Measurements from ENCODE around the gene RBP5. TPM values are rescaled to one million over a fixed set of nuclear protein-coding genes. Genes with fewer than 3 reads are reported as not detected.
A peak's percentile ranks its signal among the peaks of the same experiment; 100 is the strongest.

RBP5 gene
- total RNA-seq, 2 donors from 2014 or later: 0.97 to 2.1 TPM

DNA sequence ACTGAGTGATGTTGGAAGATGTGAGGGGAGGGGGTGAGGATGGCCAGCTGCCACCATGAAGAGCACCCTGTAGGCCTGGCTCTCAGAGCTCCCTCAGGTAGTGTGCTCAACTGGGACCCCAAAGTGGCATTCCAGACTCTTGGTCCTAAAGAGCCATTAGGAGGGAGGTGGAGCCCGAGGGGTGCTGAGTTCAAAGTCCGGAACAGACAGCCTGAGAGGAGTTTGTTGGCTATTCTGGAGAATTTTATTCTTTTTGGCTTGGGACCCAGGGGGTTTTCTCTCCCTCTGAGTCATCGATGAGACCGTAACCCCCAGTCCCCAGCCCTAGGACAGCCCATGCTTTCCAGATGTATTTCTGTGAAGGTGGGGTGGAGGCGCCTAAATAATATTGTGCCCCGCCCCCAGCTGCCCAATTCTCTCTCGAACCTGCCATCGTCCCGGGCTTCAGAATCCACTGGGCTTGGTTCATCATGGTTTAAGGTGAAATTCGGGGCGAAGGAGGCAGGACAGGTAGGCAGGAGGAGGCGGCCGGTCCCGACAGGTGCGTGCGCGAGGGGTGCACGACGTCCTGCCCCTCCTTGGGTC is 690 bp upstream of the RBP5 start:
- intact Hi-C loops (cut with DNase I): no loop called here
- peak in 1 of 2 donors; percentile 1 for ATAC-seq
- DNase-seq: no peak

DNA sequence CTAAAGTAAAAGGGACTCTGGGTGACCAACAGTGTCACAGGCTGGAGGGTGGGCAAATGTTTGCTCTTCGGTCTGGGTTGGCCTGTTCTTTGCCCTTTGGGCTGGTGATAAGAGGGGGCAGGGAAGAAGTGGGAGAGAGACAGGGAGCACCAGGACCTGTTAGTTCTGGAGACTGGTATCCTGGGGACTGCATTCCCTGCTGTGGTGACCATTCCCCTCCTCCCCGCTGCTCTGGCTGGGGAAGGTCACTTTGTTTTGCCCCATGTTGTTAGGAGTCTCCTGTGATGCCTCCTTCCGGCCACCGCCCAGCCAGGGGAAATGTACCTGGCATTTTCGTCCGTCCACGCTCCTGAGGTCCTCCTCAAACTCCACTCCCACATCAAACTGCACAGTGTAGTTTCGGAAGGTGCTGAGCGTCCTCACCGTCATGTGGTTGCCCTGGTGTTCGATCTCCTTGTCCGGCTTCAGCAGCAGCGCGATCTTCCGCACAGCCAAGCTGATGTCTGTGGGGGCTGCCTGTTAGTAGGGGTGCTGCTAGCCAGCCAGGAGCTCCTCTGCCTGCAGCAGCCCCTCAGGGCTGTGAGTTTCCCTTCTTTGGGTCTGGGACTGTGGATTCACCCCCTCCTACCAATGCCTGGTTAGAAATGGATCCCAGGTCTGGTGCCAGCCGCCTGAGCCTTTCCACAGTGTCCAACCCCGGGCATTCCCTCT is 618 bp downstream of the RBP5 start:
- ATAC-seq: no peak
- intact Hi-C loops (cut with DNase I): no loop called here
- DNase-seq: no peak

DNA sequence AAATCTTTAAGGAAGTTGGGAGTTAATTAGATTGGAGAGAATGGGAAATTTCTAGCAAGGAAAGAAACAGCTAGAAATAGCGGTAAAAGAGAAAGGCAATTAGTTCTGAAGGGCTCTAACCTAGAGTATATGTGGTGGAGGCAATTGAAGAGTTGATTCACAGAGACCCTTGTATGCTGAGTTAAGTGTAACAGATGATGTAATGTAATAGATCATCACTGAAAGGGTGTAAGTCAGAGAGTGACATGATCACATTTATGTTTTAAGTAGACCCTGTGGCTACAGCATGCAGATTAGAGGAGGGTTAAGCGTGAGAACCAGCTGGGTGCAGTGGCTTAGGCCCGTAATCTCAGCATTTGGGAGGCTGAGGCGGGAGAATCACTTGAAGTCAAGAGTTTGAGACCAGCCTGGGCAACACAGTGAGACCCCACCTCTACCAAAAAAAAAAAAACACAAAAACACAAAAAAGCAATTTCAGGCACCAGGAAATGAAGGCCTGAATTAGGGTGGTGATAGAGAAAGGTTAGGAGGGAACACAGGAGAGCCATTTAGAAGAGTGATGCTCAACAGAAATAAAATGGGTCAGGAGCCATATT is 3.0 kb downstream of the RBP5 start:
- no peak for ATAC-seq
- DNase-seq: no peak

DNA sequence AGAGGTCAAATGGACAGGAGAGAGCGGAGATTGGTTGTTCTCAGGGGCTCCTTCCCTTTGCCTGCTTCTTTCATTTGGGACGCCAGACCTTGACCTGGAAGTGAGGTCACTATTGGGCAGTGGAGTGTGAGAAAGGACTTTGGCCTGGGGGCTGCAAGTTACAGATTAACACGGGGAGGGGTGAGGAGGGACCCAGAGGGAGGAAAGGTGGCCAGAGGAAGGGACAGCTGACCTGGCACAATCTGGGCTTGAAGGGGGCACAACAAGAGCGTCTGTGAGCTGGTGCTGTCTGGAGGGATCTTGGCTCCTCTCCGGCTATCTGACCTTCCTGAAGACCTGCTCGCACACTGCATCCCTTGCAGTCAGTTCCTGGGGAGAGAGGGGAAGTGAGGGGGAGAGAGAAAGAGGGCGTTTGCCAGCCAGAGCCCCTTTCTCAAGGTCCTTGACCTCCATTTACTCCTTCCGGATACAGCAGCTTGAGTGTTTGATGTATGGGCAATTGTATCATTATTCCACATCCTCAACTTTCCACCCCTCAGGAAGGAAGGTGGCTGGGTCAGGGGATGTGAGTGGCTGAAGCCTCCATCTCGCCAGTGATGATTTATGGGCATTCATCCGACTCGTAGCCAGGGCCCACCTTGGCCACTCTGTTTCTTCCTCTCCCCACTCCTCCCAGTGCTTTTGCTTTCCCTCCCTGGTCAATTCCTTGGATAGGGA is 4.7 kb downstream of the RBP5 start:
- no peak for ATAC-seq
- DNase-seq: no peak

More for the DNA sequence above, 3.0 kb downstream of the RBP5 start:
- intact Hi-C loops (cut with DNase I): no loop called here

DNA sequence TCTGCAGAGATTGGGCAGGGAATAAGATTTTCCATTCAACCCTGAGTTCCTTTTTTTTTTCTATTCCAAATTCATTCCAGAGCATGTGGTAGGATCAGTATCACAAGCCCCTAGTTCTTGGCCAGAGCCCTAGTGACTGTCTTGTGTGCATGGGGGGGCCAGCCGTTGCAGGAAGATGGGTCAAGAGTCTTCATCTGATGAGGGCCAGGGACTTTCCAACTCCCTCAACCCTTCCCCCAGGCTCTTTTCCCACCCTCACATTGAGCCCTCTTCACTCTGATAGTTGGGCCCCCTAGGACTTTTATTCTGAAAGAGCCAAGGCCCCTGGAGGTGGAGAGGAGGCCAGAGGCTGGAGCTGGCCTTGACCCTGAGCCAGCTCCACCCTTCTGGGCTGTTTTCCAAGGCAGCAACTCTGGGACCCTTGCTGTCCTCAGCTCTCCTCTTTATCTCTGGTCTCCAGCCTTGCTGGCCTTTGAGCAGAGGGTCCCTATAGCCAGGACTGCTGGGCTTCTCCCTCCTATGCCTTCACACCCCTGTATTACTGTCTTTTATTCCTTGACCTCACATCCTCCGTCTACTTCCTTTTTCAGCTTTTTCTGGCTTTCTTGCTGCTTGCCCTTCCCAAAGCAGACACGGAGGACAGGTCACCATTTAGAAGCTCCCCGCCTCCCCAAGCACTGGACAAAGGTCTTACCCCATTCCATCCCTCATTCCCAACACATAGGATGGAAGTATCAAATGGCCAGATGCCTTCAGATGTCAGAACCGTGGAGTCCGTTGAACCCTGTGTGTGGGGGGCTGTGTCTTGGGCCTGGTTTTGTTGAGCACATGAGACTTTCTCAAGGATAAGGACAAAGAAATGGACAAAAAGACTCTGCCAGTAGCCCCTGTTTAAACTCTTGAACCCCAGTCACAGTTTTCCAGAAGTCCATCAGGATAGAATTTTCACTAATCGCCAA is 5.6 kb downstream of the RBP5 start:
- DNase-seq (no peak), ATAC-seq (peak; percentile 54 to 65)
- intact Hi-C loops (cut with DNase I): no loop called here

More for the DNA sequence above, 4.7 kb downstream of the RBP5 start:
- intact Hi-C loops (cut with DNase I): no loop called here

DNA sequence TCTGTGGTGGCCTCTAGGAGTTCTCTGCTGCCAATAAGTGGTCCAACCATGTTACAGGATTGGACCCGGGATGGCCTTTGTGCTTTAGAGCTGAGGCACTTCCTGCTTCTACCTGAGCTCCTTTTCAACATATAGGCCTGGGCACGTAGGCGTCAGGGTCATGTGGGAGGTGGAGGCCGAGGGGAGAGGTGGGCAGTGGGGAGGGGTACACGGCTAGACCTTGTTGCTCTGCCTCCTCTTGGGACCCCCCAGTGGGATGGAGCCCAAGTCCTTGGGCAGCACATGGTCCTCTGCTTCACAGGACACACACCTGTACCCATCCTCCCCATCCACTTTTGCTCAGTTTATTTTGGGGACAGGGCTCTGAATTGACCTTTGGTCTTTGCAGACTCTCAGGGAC is 7.4 kb downstream of the RBP5 start:
- ATAC-seq (no peak), DNase-seq (no peak)
- intact Hi-C loops (cut with DNase I): no loop called here

DNA sequence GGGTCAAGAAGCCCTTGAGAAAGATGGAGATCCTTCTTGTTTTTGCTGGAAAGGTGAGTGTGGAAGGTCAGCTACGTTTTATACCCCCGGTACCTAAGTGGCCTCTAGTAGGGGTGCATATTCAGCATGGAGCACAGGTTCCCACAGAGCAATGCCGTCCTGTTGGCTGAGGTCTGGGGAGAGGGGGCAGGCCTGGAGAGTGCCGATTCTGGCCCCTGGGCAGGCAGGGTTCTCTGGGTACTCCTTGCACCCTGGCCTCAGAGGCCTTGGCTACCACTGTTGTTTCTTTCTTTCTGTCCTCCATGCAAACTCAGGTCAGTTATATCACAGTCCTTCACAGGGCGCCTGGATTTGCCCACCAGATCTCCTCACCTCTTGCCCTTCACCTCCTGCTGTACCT is 8.5 kb downstream of the RBP5 start:
- intact Hi-C loops (cut with DNase I): no loop called here
- DNase-seq (no peak), ATAC-seq (no peak)

GRCh38 chr12:7118881-7119280 is 9.8 kb downstream of the RBP5 start:
- intact Hi-C loops (cut with DNase I): no loop called here
- no peak for DNase-seq
- ATAC-seq: no peak

DNA sequence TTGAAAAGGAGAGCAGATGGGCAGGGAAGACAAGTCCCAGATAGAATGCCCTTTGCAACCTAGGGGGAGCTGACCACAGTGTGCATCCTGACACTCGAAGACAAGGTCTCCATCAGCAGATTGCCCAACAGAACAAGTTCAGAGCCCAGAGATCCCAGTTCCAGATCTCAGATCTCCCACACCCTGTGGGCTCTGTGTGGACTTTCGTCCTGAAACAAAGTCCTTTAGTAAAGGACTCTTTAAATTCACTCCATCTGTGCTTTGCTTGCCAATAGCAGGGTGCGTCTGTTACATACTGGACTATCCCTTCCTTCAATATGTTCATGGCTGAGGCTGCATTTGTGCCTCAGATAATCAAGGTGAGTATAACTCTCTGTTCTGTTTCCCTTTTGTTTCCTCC is 11.0 kb downstream of the RBP5 start:
- intact Hi-C loops (cut with DNase I): no loop called here
- ATAC-seq (no peak), DNase-seq (no peak)

DNA sequence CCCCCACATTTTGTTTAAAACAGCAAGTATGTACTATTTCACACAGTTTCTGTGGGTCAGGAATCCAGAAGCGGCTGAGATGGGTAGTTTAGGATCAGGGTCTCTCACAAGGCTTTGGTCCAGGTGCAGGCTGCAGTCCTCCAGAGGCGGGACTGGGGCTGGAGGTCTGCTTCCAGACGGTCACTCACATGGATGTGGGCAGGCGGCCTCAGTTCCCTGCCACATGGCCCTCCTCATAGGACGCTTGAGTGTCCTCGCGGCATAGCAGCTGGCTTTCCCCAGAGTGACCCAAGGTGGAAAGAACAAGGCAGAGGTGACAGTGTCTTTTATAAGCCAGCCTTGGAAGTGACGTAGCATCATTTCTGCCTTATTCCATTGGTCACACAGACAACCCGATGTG is 11.8 kb downstream of the RBP5 start:
- no peak for DNase-seq
- intact Hi-C loops (cut with DNase I): no loop called here

DNA sequence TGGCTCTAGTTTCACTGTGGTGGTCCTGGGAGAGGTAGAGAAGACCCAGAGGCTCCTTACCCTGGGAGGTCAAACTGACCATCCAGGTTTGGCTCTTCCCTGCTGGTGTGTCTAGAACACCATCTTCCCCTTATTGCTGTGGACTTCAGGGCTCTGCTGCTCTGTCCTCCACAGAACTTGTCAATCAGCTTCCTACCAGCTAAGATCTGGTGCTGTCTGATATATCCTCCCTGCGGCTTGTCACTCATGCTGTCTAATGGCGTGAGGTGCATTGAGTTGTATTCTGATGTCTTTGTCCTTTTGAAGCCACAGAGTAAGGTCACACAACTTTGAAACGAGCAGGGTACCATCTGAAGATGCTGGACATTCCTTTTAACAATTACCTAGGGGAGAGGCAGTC is 12.5 kb downstream of the RBP5 start:
- no peak for ATAC-seq
- DNase-seq: no peak
- intact Hi-C loops (cut with DNase I): no loop called here

More for the DNA sequence above, 11.8 kb downstream of the RBP5 start:
- no peak for ATAC-seq

DNA sequence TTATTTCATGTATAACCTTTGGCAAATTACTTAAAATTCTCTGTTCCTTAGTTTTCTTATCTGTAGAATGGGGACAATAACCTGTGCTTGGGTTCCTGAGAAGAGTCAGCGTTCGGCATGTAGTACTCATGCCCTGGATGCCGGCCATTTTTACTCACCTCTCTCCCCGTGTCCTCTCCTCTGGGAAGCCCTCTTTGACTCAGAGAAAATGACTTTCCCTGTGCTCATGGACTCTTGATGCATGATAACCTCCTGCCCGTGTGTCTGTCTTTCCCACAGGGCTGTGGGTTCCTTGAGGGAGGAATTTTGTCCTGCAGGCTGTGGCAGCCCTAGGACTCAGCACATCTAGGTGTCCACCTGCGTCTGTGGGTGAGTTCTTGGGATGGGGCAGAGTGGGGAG is 13.8 kb downstream of the RBP5 start:
- DNase-seq (no peak), ATAC-seq (no peak)
- intact Hi-C loops (cut with DNase I): no loop called here

GRCh38 chr12:7114008-7114407 is 14.7 kb downstream of the RBP5 start:
- intact Hi-C loops (cut with DNase I): no loop called here
- no peak for ATAC-seq
- no peak for DNase-seq

DNA sequence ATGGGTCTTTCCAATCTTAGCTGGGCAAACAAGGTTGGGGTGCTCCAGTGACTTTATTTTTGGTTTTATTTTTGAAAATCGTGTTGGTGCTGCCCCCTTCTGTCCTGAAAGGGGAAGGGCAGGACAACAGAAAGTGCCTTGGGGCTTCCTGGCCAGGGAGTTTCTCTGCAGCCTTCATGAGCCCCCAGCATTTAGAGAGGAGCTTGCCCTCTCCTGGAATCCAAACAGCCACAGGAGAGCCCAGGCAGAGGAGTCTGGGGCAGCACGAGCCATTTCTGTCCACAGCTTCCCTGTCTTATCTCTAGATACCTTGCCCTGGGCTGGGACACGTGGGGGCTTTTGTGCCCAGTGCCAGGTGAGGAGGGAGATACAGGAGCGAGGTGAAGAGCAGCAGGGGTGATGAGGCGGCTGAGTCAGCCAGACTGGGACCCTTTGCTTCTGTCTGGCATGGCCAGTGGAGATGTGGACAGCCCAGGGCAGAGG is 15.3 kb downstream of the RBP5 start:
- intact Hi-C loops (cut with DNase I): no loop called here
- ATAC-seq: peak in 1 of 2 donors; percentile 23
- DNase-seq: no peak

GRCh38 chr12:7112041-7112440 is 16.6 kb downstream of the RBP5 start:
- no peak for ATAC-seq
- intact Hi-C loops (cut with DNase I): no loop called here
- DNase-seq: no peak

DNA sequence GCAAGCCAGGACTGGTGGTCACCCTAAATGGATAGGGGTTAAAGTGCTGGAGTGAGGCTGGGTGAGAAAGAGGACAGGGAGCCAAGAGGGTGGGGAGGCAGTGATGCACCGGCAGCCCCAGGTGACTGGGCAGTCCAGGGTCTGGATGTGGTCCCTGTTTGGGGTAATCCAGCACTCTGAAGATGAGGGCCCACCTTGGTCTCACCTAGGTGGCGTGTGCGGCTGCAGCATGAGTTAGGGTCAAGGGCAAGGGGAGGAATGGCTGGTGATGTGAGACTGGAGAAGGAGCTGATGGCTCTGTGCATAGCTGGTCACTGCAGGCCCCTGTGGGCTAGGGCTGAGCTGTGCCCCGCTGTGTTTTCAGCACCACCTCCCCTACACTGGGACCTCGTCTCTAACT is 18.0 kb downstream of the RBP5 start:
- intact Hi-C loops (cut with DNase I): no loop called here
- ATAC-seq: no peak

GRCh38 chr12:7109572-7109920 is 19.1 kb downstream of the RBP5 start:
- DNase-seq: no peak
- ATAC-seq: no peak
- intact Hi-C loops (cut with DNase I): loop anchor here in 1 of 2 donors (2.0 kb wide), 2 partner anchors 49 to 165 kb away; partner anchors contain the start of genes C12orf57 and C1S

More for the DNA sequence above, 18.0 kb downstream of the RBP5 start:
- no peak for DNase-seq

- peak; percentile 92 for DNase-seq
- intact Hi-C loops (cut with DNase I): loop anchor here in 1 of 2 donors (2.0 kb wide), 2 partner anchors 48 to 164 kb away; partner anchors contain the start of genes C12orf57 and C1S
Observed at GRCh38 chr12:7108796-7109571, 19.7 kb downstream of the RBP5 start, which contains the start of gene C1RL. Gene C1RL (minus strand): TSS chr12:7109214. CDS start chr12:7109180, 34 bp downstream.

More at GRCh38 chr12:7108796-7109571, 19.7 kb downstream of the RBP5 start, which contains the start of gene C1RL:
- ATAC-seq: peak; percentile 84 to 86

Data from left cardiac atrium (tissue), 4 donors.